CD14-positive monocyte (primary cell): Measurements from ENCODE around the gene SIGLEC1. TPM values are rescaled to one million over a fixed set of nuclear protein-coding genes. Genes with fewer than 3 reads are reported as not detected.

Experiments
- DNase-seq, 3 donors: peaks; one replicate each; pipeline ENCODE4 v3.0.0-alpha.2; 2011 to 2022
- H2AFZ ChIP-seq: 2 replicates; pipeline ENCODE4 v1.6.0; 2012; ENCODE audit warnings: mild to moderate bottlenecking, low read depth, low read length, inconsistent platforms; ENCODE audit not compliant: insufficient read depth, poor library complexity, severe bottlenecking
- H3K27ac ChIP-seq, 2 donors: 1 replicate in 1 of 2; 2 replicates in 1 of 2; pipeline ENCODE4 v1.5.1; 2012 to 2013; ENCODE audit warnings: low read length in 2 of 2, control low read depth in 1 of 2, inconsistent platforms in 1 of 2, low read depth in 1 of 2, mild to moderate bottlenecking in 1 of 2
- H3K27me3 ChIP-seq, 2 donors: one replicate each; pipeline versions ENCODE4 v1.6.0 to v1.6.1; 2011 to 2013; ENCODE audit warnings: low read length in 2 of 2; ENCODE audit not compliant: control insufficient read depth in 2 of 2, insufficient read depth in 2 of 2
- H3K36me3 ChIP-seq, 2 donors: replicated peaks in 1 of 2; 1 replicate in 1 of 2; 2 replicates in 1 of 2; pipeline versions ENCODE4 v1.5.1 to v1.6.1; 2012 to 2013; ENCODE audit warnings: low read length in 2 of 2, control low read depth in 1 of 2, inconsistent platforms in 1 of 2, mild to moderate bottlenecking in 1 of 2; ENCODE audit not compliant: insufficient read depth in 2 of 2, control insufficient read depth in 1 of 2
- H3K4me1 ChIP-seq, 2 donors: 1 replicate in 1 of 2; 2 replicates in 1 of 2; pipeline versions ENCODE4 v1.5.1 to v1.6.1; 2012 to 2013; ENCODE audit warnings: low read length in 2 of 2, control low read depth in 1 of 2, inconsistent platforms in 1 of 2, mild to moderate bottlenecking in 1 of 2, moderate library complexity in 1 of 2; ENCODE audit not compliant: insufficient read depth in 2 of 2, control insufficient read depth in 1 of 2
- H3K4me2 ChIP-seq: replicated peaks from 2 replicates; pipeline ENCODE3; 2012; ENCODE audit warnings: low read length, moderate library complexity, mild to moderate bottlenecking; ENCODE audit not compliant: poor library complexity, severe bottlenecking; ENCODE audit errors: extremely low read depth
- H3K4me3 ChIP-seq, 3 experiments: fragments of 200-600 bp in 1 of 3; sonication (generic) in 1 of 3; replicated peaks in 1 of 3; 1 replicate in 2 of 3; 2 replicates in 1 of 3; pipeline ENCODE4 v1.5.1; 2011 to 2013; ENCODE audit warnings: low read length in 3 of 3, mild to moderate bottlenecking in 3 of 3, control low read depth in 2 of 3, low read depth in 2 of 3, inconsistent platforms in 1 of 3, moderate library complexity in 1 of 3
- H3K79me2 ChIP-seq: 2 replicates; pipeline ENCODE4 v1.6.0; 2012; ENCODE audit warnings: mild to moderate bottlenecking, control low read depth, inconsistent platforms, low read length, moderate library complexity; ENCODE audit not compliant: insufficient read depth
- H3K9ac ChIP-seq: 2 replicates; pipeline ENCODE4 v1.6.0; 2017; ENCODE audit warnings: low read length, mild to moderate bottlenecking; ENCODE audit not compliant: insufficient read depth, poor library complexity, severe bottlenecking
- H3K9me3 ChIP-seq, 2 donors: replicated peaks in 1 of 2; 1 replicate in 1 of 2; 2 replicates in 1 of 2; pipeline versions ENCODE4 v1.5.1 to v1.6.1; 2012 to 2013; ENCODE audit warnings: low read length in 2 of 2, control low read depth in 1 of 2; ENCODE audit not compliant: control insufficient read depth in 1 of 2, insufficient read depth in 1 of 2
- H4K20me1 ChIP-seq: 2 replicates; pipeline ENCODE4 v1.6.0; 2012; ENCODE audit warnings: mild to moderate bottlenecking, low read length, control low read depth, moderate library complexity; ENCODE audit not compliant: insufficient read depth
- H3K27ac Mint-ChIP-seq, 7 donors: one replicate each; pipeline ENCODE4 v1.8.0; 2020; ENCODE audit warnings: mild to moderate bottlenecking in 7 of 7, mixed read lengths in 7 of 7, moderate library complexity in 6 of 7, inconsistent platforms in 2 of 7
- H3K27me3 Mint-ChIP-seq, 3 donors: one replicate each; pipeline ENCODE4 v1.8.0; 2021 to 2022; ENCODE audit warnings: low read depth in 3 of 3, mild to moderate bottlenecking in 3 of 3, mixed read lengths in 3 of 3, moderate library complexity in 3 of 3, inconsistent platforms in 1 of 3
- H3K36me3 Mint-ChIP-seq, 2 donors: one replicate each; pipeline ENCODE4 v1.8.0; 2020; ENCODE audit warnings: mixed read lengths in 2 of 2, inconsistent platforms in 1 of 2, mild to moderate bottlenecking in 1 of 2
- H3K4me1 Mint-ChIP-seq: one replicate; pipeline ENCODE4 v1.8.0; 2020; ENCODE audit warnings: mild to moderate bottlenecking, mixed read lengths
- H3K4me3 Mint-ChIP-seq, 2 donors: one replicate each; pipeline ENCODE4 v1.8.0; 2020; ENCODE audit warnings: mild to moderate bottlenecking in 2 of 2, mixed read lengths in 2 of 2, moderate library complexity in 1 of 2
- H3K9me3 Mint-ChIP-seq, 7 donors: one replicate each; pipeline ENCODE4 v1.8.0; 2020 to 2022; ENCODE audit warnings: mixed read lengths in 7 of 7, mild to moderate bottlenecking in 6 of 7, moderate library complexity in 6 of 7, inconsistent platforms in 2 of 7
- CTCF ChIP-seq: fragments of 200-600 bp; IDR thresholded peaks from one replicate; pipeline ENCODE4 v1.8.0; 2022; ENCODE audit warnings: antibody characterized with exemption, mild to moderate bottlenecking
- WGBS: methylation state at CpG from one replicate; pipeline ENCODE4 v1.1.5; 2013; ENCODE audit warnings: missing lambda C conversion rate; ENCODE audit not compliant: insufficient coverage; 5-methylcytosine and 5-hydroxymethylcytosine counted together
- intact Hi-C, 2 donors: fragments of 100-400 bp; cut with micrococcal nuclease; formaldehyde crosslinking; loops; one replicate each; pipeline versions ENCODE4 v1.15.0 to v1.15.1; 2023
- polyA plus RNA-seq, 3 donors: library from polyadenylated mRNA; depleted of rRNA in 1 of 3; unstranded in 2 of 3; stranded (reverse) in 1 of 3; fragments of 300-500 nt in 2 of 3; fragments of >200 nt in 1 of 3; fragmentation: Illumina TruSeq in 2 of 3; gene quantifications; 1 replicate in 2 of 3; 2 replicates in 1 of 3; pipeline ENCODE4 v1.2.3, GENCODE V29; 2012 to 2021

SIGLEC1 gene
- polyA plus RNA-seq, 3 donors, result 1.6 to 23.5 (median 2.5) TPM

- Histone ChIP-seq H3K4me3 (no peak overlapping the region), H2AFZ (no peak overlapping the region), H3K79me2 (no peaks in the 10 kb centered on the region), H3K27me3 (no peaks in the 10 kb centered on the region), H3K4me1 (peaks cover 6 to 13% of the 10 kb centered on the region in 2 donors), H4K20me1 (no peaks in the 10 kb centered on the region), H3K27ac (no peak overlapping the region), H3K4me2 (no peak overlapping the region), H3K9ac (no peak overlapping the region), H3K36me3 (no peaks in the 10 kb centered on the region), H3K9me3 (no peaks in the 10 kb centered on the region)
- Mint-ChIP-seq H3K27ac (no peak overlapping the region), H3K4me1 (peaks cover 9% of the 10 kb centered on the region), H3K9me3 (peaks cover 0 to 3% (median 0%) of the 10 kb centered on the region in 7 donors), H3K36me3 (no peaks in the 10 kb centered on the region), H3K4me3 (no peak overlapping the region), H3K27me3 (peaks cover 6 to 28% (median 23%) of the 10 kb centered on the region in 3 donors)
- intact Hi-C loops, result no loop called here
- no CpG with 5 or more reads among the region's 2 CpGs for WGBS
- no peak for TF ChIP-seq CTCF
- no peak for DNase-seq
These were observed 30.9 kb upstream of the SIGLEC1 start for GRCh38 chr20:3743251-3743650.

GRCh38 chr20:3741836-3742458, 29.5 kb upstream of the SIGLEC1 start:
- DNase-seq, result no peak
- Histone ChIP-seq H3K9me3 (no peaks in the 10 kb centered on the region), H3K27ac (no peak overlapping the region), H3K79me2 (no peaks in the 10 kb centered on the region), H3K4me1 (peaks cover 6 to 13% of the 10 kb centered on the region in 2 donors), H3K4me3 (no peak overlapping the region), H3K4me2 (no peak overlapping the region), H3K36me3 (no peaks in the 10 kb centered on the region), H4K20me1 (no peaks in the 10 kb centered on the region), H2AFZ (no peak overlapping the region), H3K9ac (no peak overlapping the region), H3K27me3 (no peaks in the 10 kb centered on the region)
- H3K27ac Mint-ChIP-seq, result peak overlapping the region in 1 of 7 donors; percentile 53
- no peak for TF ChIP-seq CTCF
- H3K9me3 Mint-ChIP-seq, result peaks cover 0 to 3% (median 0%) of the 10 kb centered on the region in 7 donors
- no peaks in the 10 kb centered on the region for H3K36me3 Mint-ChIP-seq
- peaks cover 9% of the 10 kb centered on the region for H3K4me1 Mint-ChIP-seq
- no peak overlapping the region for H3K4me3 Mint-ChIP-seq
- WGBS, result 94% methylated on average over 5 of the region's 7 CpGs
- intact Hi-C loops, result no loop called here
- peaks cover 6 to 21% (median 20%) of the 10 kb centered on the region in 3 donors for H3K27me3 Mint-ChIP-seq
